HG02610 (cell line): Measurements from ENCODE around the gene PLOD3.

Source experiments
- ATAC-seq: cut with Tn5 transposase; IDR thresholded peaks from one replicate; pipeline ENCODE4 v1.9.1; 2021; ENCODE audit warnings: mild to moderate bottlenecking, moderate library complexity; ENCODE audit not compliant: unreplicated experiment

PLOD3 gene

GRCh38 chr7:101239191-101239950 is 22.0 kb upstream of the PLOD3 start:
- ATAC-seq = no peak

- no peak for ATAC-seq
These were observed 21.1 kb upstream of the PLOD3 start for GRCh38 chr7:101238226-101239182.

- ATAC-seq = no peak
These were observed 20.1 kb upstream of the PLOD3 start, which contains the start of gene CLDN15 for GRCh38 chr7:101237206-101238067. CLDN15 (minus strand) TSS chr7:101237802; CDS start chr7:101237581, 221 bp downstream.

GRCh38 chr7:101236292-101236835 is 19.0 kb upstream of the PLOD3 start:
- no peak for ATAC-seq

GRCh38 chr7:101235522-101235921 is 18.1 kb upstream of the PLOD3 start:
- no peak for ATAC-seq

GRCh38 chr7:101235050-101235449 is 17.7 kb upstream of the PLOD3 start:
- ATAC-seq = no peak

GRCh38 chr7:101234636-101235035 is 17.3 kb upstream of the PLOD3 start:
- no peak for ATAC-seq

- ATAC-seq = no peak
These were observed 16.6 kb upstream of the PLOD3 start for GRCh38 chr7:101233907-101234547.

- ATAC-seq = no peak
These were observed 14.9 kb upstream of the PLOD3 start for GRCh38 chr7:101232141-101232850.

- no peak for ATAC-seq
These were observed 14.3 kb upstream of the PLOD3 start for GRCh38 chr7:101231644-101232043.

- ATAC-seq = no peak
These were observed 9.3 kb upstream of the PLOD3 start for GRCh38 chr7:101226721-101227120.

GRCh38 chr7:101225650-101226049 is 8.3 kb upstream of the PLOD3 start:
- no peak for ATAC-seq

GRCh38 chr7:101223528-101223927 is 6.1 kb upstream of the PLOD3 start:
- ATAC-seq = no peak

GRCh38 chr7:101222275-101222830 is 5.0 kb upstream of the PLOD3 start:
- ATAC-seq = no peak

- ATAC-seq = no peak
These were observed 2.9 kb upstream of the PLOD3 start for GRCh38 chr7:101220295-101220694.

GRCh38 chr7:101218236-101219125 is 1.1 kb upstream of the PLOD3 start:
- ATAC-seq = peak; percentile 5

GRCh38 chr7:101216860-101217387 is 457 bp downstream of the PLOD3 start:
- ATAC-seq = peak; percentile 19
